PC-9 (cell line): ENCODE measurements around the gene TRIM44.

Experiments used
- EZH2 ChIP-seq: fragments of 200-600 bp; sonication (generic); IDR thresholded peaks from 2 replicates; pipeline ENCODE4 v1.8.0; 2017; ENCODE audit warnings: antibody characterized with exemption, low read depth
- TF ChIP-seq, protein P1 (sequence below): fragments of 200-600 bp; sonication (generic); conservative IDR thresholded peaks from 2 replicates; pipeline ENCODE4 v1.6.1; 2017; ENCODE audit warnings: mixed run types, antibody characterized with exemption, mild to moderate bottlenecking, moderate library complexity

DNA sequence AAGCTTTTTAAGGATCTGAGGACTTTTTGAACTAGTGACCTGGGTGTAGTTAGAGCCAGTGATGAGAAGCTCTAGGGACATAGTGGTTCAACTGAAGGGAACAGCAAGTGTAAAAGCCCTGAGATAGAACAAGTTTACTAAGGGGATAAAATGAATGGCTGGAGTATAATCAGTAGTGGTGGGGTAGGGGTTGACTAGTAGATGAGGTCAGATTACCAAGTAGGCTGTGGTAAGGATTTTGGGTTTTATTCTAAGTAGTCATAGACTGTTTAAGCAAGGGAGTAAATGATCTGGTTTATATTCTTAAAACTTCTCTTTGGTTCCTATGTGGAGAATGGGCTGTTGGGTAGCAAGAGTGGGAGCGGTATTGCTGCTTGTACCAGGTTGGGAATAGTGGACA, 15.3 kb downstream of the TRIM44 start:
- TF ChIP-seq, protein P1, sequence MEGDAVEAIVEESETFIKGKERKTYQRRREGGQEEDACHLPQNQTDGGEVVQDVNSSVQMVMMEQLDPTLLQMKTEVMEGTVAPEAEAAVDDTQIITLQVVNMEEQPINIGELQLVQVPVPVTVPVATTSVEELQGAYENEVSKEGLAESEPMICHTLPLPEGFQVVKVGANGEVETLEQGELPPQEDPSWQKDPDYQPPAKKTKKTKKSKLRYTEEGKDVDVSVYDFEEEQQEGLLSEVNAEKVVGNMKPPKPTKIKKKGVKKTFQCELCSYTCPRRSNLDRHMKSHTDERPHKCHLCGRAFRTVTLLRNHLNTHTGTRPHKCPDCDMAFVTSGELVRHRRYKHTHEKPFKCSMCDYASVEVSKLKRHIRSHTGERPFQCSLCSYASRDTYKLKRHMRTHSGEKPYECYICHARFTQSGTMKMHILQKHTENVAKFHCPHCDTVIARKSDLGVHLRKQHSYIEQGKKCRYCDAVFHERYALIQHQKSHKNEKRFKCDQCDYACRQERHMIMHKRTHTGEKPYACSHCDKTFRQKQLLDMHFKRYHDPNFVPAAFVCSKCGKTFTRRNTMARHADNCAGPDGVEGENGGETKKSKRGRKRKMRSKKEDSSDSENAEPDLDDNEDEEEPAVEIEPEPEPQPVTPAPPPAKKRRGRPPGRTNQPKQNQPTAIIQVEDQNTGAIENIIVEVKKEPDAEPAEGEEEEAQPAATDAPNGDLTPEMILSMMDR: no peak
- TF ChIP-seq EZH2: no peak
